ENCODE measurements around the gene HTATIP2.

DNA sequence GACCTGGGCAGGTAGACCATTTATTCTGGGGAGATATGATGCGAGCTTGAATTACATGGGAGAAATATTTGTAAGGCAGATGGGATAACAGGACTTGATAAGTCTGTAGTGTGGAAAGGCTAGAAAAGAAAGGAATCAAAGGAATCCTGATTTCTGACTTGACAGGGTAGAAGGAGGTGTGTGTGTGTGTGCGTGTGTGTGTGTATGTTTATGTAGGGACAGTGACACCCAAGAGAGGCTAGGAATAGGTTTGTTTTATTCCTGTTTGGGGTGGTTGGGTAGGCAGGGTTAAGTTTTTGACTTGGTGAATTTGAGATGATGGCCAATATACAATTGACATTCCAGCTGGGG, 390 bp upstream of the HTATIP2 start:
- TF ChIP-seq, protein P1, sequence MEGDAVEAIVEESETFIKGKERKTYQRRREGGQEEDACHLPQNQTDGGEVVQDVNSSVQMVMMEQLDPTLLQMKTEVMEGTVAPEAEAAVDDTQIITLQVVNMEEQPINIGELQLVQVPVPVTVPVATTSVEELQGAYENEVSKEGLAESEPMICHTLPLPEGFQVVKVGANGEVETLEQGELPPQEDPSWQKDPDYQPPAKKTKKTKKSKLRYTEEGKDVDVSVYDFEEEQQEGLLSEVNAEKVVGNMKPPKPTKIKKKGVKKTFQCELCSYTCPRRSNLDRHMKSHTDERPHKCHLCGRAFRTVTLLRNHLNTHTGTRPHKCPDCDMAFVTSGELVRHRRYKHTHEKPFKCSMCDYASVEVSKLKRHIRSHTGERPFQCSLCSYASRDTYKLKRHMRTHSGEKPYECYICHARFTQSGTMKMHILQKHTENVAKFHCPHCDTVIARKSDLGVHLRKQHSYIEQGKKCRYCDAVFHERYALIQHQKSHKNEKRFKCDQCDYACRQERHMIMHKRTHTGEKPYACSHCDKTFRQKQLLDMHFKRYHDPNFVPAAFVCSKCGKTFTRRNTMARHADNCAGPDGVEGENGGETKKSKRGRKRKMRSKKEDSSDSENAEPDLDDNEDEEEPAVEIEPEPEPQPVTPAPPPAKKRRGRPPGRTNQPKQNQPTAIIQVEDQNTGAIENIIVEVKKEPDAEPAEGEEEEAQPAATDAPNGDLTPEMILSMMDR (IDR thresholded peaks at IDR 0.05; ENCODE audit: poor library complexity): no peak
- TF ChIP-seq EZH2phosphoT487 (IDR thresholded peaks at IDR 0.05; ENCODE audit: low read depth, severe bottlenecking, unreplicated experiment) (no peak), EZH2 (IDR thresholded peaks at IDR 0.05; ENCODE audit: borderline replicate concordance) (no peak)

Measured in hepatocyte (in vitro differentiated cells).